Measurements from ENCODE around the gene GRB10.

Gene GRB10

DNA sequence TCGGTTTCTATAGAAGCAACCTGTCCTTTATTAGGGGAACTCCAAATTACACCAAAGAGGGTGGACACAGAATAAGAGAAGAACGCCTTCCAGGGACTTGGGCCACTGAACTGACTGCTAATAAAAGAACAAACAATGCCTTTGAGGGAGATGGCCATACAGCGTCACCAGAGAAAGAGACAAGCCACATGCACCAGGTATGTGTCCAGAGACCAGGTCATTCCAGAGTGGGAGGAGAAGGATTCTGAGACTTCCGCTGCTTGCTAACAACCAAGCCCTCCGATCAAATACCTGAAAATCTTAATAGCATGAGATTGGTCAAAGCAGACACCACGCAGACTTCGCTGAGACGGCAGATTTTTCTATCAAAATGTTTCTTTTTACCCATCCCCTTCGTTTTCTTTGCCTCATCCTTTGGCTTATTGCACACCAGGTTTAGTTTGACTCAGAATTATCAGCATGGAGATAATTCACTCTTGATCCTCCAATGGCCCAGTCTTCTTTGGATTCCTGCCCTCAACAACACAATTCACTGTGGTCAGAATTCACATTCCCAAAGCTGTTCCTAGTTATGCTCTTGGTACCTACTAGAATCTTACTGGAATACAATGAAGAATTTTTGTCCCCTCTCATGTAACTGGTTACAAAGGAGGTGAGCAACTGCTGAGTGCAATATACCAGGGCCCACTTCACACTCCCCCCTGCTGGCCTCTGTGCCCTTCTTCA is 130.1 kb downstream of the GRB10 start:
- DNase-seq (ENCODE audit: extremely low read depth, insufficient read length): no peak
- TF ChIP-seq, protein P1, sequence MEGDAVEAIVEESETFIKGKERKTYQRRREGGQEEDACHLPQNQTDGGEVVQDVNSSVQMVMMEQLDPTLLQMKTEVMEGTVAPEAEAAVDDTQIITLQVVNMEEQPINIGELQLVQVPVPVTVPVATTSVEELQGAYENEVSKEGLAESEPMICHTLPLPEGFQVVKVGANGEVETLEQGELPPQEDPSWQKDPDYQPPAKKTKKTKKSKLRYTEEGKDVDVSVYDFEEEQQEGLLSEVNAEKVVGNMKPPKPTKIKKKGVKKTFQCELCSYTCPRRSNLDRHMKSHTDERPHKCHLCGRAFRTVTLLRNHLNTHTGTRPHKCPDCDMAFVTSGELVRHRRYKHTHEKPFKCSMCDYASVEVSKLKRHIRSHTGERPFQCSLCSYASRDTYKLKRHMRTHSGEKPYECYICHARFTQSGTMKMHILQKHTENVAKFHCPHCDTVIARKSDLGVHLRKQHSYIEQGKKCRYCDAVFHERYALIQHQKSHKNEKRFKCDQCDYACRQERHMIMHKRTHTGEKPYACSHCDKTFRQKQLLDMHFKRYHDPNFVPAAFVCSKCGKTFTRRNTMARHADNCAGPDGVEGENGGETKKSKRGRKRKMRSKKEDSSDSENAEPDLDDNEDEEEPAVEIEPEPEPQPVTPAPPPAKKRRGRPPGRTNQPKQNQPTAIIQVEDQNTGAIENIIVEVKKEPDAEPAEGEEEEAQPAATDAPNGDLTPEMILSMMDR (IDR thresholded peaks at IDR 0.05; ENCODE audit: insufficient read depth, low read length, poor library complexity, severe bottlenecking): no peak
- H3K4me3 ChIP-seq (replicated peaks; ENCODE audit: low read depth, low read length): no peak overlapping the region
- H3K36me3 ChIP-seq (ENCODE audit: control insufficient read depth, insufficient read depth, low read length): no peaks in the 10 kb centered on the region
- no peaks in the 10 kb centered on the region; the same call in 1 of the 2 replicates for H3K27me3 ChIP-seq (replicated peaks; ENCODE audit: control insufficient read depth, insufficient read depth, low read length)

DNA sequence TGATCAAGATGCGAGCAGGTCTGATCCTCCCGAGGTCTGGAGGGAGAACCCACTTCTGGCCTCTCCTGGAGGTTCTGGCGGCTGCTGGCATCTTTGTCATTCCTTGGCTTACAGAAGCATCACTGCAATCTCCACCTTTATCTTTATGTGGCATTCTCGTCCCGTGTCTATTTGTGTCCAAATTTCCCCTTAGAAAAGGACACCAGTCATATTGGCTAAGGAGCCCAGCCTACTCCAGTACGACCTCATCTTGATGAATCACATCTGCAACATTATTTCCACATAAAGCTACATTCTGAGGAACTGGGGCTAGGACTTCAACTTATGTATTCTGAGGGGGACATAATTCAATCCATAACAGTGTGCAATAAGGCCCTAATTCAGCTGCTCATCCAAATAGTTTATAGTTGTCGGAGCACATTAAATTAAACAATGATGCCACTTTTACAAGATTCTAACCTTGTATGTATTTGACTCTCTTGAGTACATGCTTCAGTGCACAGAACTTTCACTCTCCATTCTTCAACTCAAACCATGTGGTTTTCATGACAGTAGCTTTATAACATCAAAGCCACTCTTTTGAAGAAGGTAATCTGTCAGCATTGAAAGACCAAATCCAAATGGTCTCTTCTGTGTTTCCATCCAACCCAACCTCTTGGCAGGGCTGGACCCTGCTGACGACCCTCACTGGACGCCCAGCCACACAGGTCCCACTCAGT is 131.3 kb downstream of the GRB10 start:
- H3K36me3 ChIP-seq (ENCODE audit: control insufficient read depth, insufficient read depth, low read length): no peaks in the 10 kb centered on the region
- H3K4me3 ChIP-seq (replicated peaks; ENCODE audit: low read depth, low read length): no peak overlapping the region
- TF ChIP-seq, protein P1 (IDR thresholded peaks at IDR 0.05; ENCODE audit: insufficient read depth, low read length, poor library complexity, severe bottlenecking): no peak
- no peak for DNase-seq (ENCODE audit: extremely low read depth, insufficient read length)
- no peaks in the 10 kb centered on the region; the same call in 1 of the 2 replicates for H3K27me3 ChIP-seq (replicated peaks; ENCODE audit: control insufficient read depth, insufficient read depth, low read length)

DNA sequence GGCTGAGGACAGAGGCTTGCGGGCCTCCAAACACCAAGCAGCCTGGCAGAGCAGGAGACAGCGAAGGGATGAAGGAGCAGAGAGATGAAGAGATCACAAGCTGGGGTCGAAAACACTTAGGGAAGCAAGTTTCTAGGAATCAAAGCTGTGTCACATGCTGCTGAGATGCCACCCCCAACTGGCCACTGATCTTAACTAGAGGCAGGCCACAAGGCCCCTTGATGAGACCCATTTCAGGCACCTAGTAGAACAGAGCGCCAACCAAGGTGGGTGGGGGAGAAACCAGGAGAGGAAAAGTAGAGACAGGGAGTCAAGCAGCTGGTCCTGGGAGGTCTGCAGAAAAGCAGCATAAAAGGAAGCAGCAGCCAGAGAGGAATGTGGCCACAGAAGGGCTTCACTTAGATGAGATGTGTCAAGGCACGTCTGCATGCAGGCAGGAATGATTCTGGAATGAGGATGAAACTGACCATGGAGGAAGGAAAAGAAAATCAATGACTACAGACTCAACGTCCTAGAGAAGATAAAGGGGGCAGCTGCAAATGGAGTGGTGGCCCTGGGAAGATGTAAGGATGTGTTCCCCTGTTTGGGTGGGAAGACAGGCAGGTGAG is 132.5 kb downstream of the GRB10 start:
- no peaks in the 10 kb centered on the region for H3K36me3 ChIP-seq (ENCODE audit: control insufficient read depth, insufficient read depth, low read length)
- no peak for DNase-seq (ENCODE audit: extremely low read depth, insufficient read length)
- TF ChIP-seq, protein P1 (IDR thresholded peaks at IDR 0.05; ENCODE audit: insufficient read depth, low read length, poor library complexity, severe bottlenecking): no peak

DNA sequence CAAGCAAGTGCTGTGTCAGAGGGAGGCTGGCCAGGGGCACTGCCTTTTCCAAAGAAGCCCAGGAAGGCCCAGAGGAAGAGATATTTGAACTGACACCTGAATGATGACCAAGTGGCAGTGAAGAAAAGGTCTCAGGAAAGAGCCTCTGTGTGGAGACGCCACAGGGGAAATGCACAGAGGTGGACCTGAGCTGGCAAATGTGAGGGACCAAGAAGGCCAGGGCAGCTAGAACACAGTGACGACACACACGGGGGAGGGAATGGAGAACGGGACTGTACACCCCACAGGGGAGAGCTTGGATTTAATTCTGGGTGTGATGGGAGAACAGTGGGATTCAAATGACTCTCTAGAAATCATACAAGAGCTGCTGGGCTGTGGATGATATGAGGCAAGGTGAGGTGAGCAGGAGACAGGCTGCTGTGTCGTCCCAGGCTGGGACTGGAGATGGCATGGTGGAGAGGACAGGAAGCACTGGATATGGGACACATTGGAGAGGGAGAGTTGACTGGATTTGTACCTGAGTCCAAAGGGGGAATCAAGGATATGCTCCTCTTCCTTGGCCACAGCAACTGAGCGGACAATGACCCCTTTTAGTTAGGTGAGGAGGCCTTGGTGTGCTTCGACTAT is 133.3 kb downstream of the GRB10 start:
- no peaks in the 10 kb centered on the region; the same call in 1 of the 2 replicates for H3K27me3 ChIP-seq (replicated peaks; ENCODE audit: control insufficient read depth, insufficient read depth, low read length)
- no peak for DNase-seq (ENCODE audit: extremely low read depth, insufficient read length)
- H3K4me3 ChIP-seq (replicated peaks; ENCODE audit: low read depth, low read length): no peak overlapping the region
- TF ChIP-seq, protein P1 (IDR thresholded peaks at IDR 0.05; ENCODE audit: insufficient read depth, low read length, poor library complexity, severe bottlenecking): no peak
- no peaks in the 10 kb centered on the region for H3K36me3 ChIP-seq (ENCODE audit: control insufficient read depth, insufficient read depth, low read length)

More for the DNA sequence above, 132.5 kb downstream of the GRB10 start:
- no peaks in the 10 kb centered on the region; the same call in 1 of the 2 replicates for H3K27me3 ChIP-seq (replicated peaks; ENCODE audit: control insufficient read depth, insufficient read depth, low read length)
- no peak overlapping the region for H3K4me3 ChIP-seq (replicated peaks; ENCODE audit: low read depth, low read length)

DNA sequence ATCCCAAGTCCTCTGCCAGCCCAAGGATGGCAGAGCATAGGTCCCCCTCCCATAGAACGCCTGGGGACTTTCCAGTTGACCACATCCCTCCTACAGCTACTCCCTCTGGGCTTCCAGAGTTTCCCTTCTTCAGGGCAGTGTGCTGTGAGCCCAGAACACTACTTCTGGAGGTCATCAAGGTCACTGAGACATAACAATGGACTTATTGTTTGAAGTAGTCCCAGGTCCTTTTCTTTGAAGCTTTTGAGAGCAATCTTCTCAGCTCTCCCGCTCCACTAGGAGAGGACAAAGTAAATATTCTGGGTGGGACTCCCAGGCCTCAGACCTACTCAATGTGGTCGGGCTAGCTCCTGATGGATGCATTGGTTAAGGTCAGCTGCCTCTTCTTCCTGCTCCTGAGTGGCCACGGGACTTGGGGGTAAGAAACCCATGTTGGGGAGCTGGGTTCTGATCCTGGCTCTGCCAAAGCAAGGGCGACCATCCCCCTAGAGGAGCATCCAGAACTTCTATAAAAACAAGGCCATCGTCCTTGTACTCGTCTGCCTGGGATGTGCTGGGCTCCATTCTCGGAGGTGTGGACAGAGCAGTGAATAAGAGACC is 134.0 kb downstream of the GRB10 start:
- Histone ChIP-seq H3K36me3 (ENCODE audit: control insufficient read depth, insufficient read depth, low read length) (no peaks in the 10 kb centered on the region), H3K27me3 (replicated peaks; ENCODE audit: control insufficient read depth, insufficient read depth, low read length) (no peaks in the 10 kb centered on the region; the same call in 1 of the 2 replicates), H3K4me3 (replicated peaks; ENCODE audit: low read depth, low read length) (no peak overlapping the region)
- no peak for DNase-seq (ENCODE audit: extremely low read depth, insufficient read length)
- TF ChIP-seq, protein P1 (IDR thresholded peaks at IDR 0.05; ENCODE audit: insufficient read depth, low read length, poor library complexity, severe bottlenecking): no peak

All from GM06990 (cell line).